Measurements from ENCODE around the gene FBXW11. TPM values are rescaled to one million over a fixed set of nuclear protein-coding genes. Genes with fewer than 3 reads are reported as not detected.

FBXW11 gene
- total RNA-seq, 2 donors from 2014 or later, result 54.7 to 61.4 TPM

DNA sequence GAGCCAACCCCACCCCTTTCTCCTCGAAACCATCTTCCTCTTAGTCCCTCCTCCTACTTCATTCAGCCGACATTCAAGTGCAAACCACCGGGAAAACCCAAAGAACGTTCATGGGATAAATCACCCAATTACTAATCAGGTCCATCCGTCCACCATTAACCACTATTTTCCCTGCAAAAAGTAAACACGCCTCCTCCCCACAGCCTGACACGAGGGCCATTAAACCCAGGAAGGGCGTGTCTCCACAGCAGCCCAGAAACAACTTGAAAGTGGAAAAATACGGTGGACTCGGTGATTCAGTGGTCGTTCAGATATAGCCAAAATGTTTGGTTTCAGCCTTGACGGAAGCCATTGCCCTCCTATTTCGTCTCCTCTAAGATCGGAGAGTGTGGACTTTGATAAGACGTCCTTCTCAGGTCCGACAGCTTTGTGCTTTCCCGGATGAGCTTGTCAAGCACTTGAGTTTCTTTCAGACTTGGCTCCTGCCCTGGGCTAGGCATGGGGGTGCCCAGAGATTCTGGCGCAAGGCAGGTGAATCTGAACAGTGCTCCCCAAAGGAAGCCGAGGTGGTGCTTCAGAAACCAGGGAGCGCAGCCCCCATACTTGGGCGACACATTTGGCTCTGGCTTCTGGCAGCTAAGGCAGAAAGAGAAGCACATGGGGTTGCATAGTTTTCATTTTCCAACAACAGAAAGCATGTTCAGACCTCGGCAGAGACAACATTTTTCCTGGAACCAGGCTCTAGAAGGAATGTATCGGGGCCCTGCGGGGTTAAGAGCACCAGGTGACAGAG, 164.3 kb downstream of the FBXW11 start:
- TF ChIP-seq, protein P1, sequence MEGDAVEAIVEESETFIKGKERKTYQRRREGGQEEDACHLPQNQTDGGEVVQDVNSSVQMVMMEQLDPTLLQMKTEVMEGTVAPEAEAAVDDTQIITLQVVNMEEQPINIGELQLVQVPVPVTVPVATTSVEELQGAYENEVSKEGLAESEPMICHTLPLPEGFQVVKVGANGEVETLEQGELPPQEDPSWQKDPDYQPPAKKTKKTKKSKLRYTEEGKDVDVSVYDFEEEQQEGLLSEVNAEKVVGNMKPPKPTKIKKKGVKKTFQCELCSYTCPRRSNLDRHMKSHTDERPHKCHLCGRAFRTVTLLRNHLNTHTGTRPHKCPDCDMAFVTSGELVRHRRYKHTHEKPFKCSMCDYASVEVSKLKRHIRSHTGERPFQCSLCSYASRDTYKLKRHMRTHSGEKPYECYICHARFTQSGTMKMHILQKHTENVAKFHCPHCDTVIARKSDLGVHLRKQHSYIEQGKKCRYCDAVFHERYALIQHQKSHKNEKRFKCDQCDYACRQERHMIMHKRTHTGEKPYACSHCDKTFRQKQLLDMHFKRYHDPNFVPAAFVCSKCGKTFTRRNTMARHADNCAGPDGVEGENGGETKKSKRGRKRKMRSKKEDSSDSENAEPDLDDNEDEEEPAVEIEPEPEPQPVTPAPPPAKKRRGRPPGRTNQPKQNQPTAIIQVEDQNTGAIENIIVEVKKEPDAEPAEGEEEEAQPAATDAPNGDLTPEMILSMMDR (IDR thresholded peaks at IDR 0.05), result no peak
- TF ChIP-seq POLR2A (IDR thresholded peaks at IDR 0.05) (no peak), POLR2AphosphoS5 (IDR thresholded peaks at IDR 0.05) (no peak)
- Histone ChIP-seq H3K27ac (no peak overlapping the region), H3K4me3 (no peak overlapping the region), H3K27me3 (replicated peaks; ENCODE audit: insufficient read depth) (no peaks in the 10 kb centered on the region), H3K4me1 (replicated peaks) (no peaks in the 10 kb centered on the region), H3K36me3 (no peaks in the 10 kb centered on the region), H3K9me3 (no peaks in the 10 kb centered on the region)
- DNase-seq (ENCODE audit: low spot score), result peak; percentile 20
- WGBS, result 50% methylated on average over 24 of the region's 24 CpGs
- intact Hi-C loops (cut with DNase I), result no loop called here

DNA sequence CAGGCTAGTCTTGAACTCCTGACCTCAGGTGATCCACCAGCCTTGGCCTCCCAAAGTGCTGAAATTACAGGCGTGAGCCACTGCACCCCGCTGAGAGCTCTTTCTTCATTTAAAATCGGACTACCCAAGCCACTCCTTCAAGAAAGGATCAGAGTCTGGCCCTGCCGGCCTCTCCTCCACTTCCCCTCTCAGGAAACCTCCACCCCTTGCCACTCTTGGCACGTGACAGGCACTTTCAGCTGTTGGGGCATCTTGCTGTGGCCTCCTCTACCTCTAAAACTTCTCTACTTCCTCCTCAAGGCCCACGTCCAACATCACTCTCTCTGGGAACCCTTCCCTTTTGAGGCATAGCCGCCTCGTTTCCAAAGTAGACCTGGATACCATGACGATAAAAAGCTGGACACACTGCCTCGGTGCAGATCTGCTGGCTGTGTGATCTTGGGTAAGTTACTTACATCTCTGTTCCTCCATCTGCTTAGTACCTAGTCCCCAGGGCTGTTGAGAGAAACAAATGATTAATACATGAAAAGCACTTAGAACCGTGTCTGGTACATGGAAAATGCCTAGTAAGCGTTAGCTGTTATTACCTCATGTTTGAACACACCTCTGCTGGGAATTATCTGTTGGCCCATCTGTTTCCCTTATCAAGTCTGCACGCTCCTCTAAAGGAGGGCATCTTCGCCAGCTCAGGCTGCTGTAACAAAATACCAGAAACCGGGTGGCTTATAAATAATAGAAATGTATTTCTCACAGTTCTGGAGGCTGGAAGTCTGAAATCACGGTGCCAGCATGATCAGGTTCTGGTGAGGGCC, 165.5 kb downstream of the FBXW11 start:
- no peaks in the 10 kb centered on the region for H3K36me3 ChIP-seq
- H3K4me3 ChIP-seq, result no peak overlapping the region
- no peak overlapping the region for H3K27ac ChIP-seq
- no peak for TF ChIP-seq POLR2AphosphoS5 (IDR thresholded peaks at IDR 0.05)
- no peak for DNase-seq (ENCODE audit: low spot score)
- WGBS, result 93% methylated on average over 16 of the region's 16 CpGs
- no peaks in the 10 kb centered on the region for H3K9me3 ChIP-seq
- H3K4me1 ChIP-seq (replicated peaks), result no peaks in the 10 kb centered on the region
- H3K27me3 ChIP-seq (replicated peaks; ENCODE audit: insufficient read depth), result no peaks in the 10 kb centered on the region
- intact Hi-C loops (cut with DNase I), result no loop called here

DNA sequence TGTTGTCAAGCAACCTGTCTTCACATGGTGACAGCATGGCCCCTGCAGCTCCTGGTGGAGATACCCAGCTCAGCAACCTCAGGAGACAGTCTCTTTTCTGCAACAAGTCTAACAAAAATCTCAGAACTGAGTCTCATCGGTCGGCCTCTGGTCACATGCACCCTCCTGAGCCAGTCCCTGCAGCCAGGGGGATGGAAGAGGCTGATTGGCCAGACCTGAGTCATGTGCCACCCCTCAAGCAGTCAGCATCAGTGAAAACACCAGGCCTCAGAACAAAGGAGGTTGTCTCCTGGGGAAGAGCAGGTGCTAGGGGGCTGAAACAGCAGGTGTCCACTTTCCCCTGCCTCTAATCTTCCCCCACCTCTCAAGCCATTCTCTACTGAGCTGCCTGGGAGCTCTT, 166.4 kb downstream of the FBXW11 start:
- 47% methylated on average over 2 of the region's 2 CpGs for WGBS
- Histone ChIP-seq H3K27ac (no peak overlapping the region), H3K27me3 (replicated peaks; ENCODE audit: insufficient read depth) (no peaks in the 10 kb centered on the region), H3K4me1 (replicated peaks) (no peaks in the 10 kb centered on the region), H3K4me3 (no peak overlapping the region), H3K9me3 (no peaks in the 10 kb centered on the region), H3K36me3 (no peaks in the 10 kb centered on the region)
- no peak for TF ChIP-seq POLR2AphosphoS5 (IDR thresholded peaks at IDR 0.05)
- no peak for TF ChIP-seq POLR2A (IDR thresholded peaks at IDR 0.05)
- TF ChIP-seq, protein P1 (IDR thresholded peaks at IDR 0.05), result no peak
- intact Hi-C loops (cut with DNase I), result no loop called here
- no peak for DNase-seq (ENCODE audit: low spot score)

DNA sequence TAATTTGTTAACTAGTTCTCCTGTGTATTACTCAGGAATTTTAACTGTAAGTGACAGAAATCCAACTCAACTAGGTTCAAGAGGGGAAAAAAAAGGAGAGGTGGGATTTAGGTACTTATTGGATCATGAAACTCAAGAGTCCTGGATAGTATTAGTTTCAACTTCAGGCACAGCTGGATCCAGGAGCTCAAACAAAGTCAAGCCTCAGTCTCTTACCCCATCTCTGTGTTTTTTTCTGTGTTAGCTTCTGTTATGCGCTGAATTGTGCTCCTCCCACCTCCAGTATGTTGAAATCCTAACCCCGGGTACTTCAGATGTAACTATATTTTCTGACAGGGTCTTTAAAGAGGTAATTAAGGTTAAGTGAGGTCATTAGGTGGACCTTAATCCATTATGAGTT, 167.3 kb downstream of the FBXW11 start:
- Histone ChIP-seq H3K4me1 (replicated peaks) (no peaks in the 10 kb centered on the region), H3K36me3 (no peaks in the 10 kb centered on the region), H3K27ac (no peak overlapping the region), H3K9me3 (no peaks in the 10 kb centered on the region), H3K27me3 (replicated peaks; ENCODE audit: insufficient read depth) (no peaks in the 10 kb centered on the region), H3K4me3 (no peak overlapping the region)
- TF ChIP-seq, protein P1 (IDR thresholded peaks at IDR 0.05), result no peak
- TF ChIP-seq POLR2A (IDR thresholded peaks at IDR 0.05) (no peak), POLR2AphosphoS5 (IDR thresholded peaks at IDR 0.05) (no peak)
- 78% methylated on average over 2 of the region's 2 CpGs for WGBS
- no peak for DNase-seq (ENCODE audit: low spot score)
- intact Hi-C loops (cut with DNase I), result no loop called here

DNA sequence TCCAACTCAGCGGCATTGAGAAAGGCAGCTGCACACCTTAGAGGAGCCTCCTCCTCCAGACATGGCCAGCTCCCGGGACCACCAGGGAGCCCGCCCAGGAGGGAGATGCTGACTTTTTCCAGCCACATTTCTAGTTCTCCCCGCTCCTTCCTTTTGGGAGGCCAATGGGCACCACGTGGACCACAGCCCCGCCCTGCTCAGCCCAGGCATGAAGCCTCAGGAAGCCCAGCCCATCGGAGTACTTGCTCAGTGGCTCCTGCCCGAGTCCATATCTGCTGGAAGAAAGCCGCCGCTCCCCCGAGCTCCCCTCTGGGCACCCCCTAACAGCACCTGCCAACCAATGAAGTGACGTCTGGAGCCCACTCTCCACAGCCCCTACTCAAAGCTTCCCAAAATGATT, 168.4 kb downstream of the FBXW11 start:
- H3K4me3 ChIP-seq, result no peak overlapping the region
- intact Hi-C loops (cut with DNase I), result no loop called here
- H3K4me1 ChIP-seq (replicated peaks), result no peaks in the 10 kb centered on the region
- no peaks in the 10 kb centered on the region for H3K9me3 ChIP-seq
- H3K27me3 ChIP-seq (replicated peaks; ENCODE audit: insufficient read depth), result no peaks in the 10 kb centered on the region
- no peaks in the 10 kb centered on the region for H3K36me3 ChIP-seq
- WGBS, result 80% methylated on average over 12 of the region's 12 CpGs
- H3K27ac ChIP-seq, result no peak overlapping the region
- no peak for DNase-seq (ENCODE audit: low spot score)
- TF ChIP-seq POLR2AphosphoS5 (IDR thresholded peaks at IDR 0.05), result no peak
- TF ChIP-seq, protein P1 (IDR thresholded peaks at IDR 0.05), result no peak
- TF ChIP-seq POLR2A (IDR thresholded peaks at IDR 0.05), result no peak
